GM18502 (cell line): ENCODE results near the gene OMG.
"Not testable (repeated sequence)": the region's sequence is repeated elsewhere in the genome, so short reads cannot be mapped to it uniquely, and the experiment has no call there.

Experiments used
- ATAC-seq: cut with Tn5 transposase; IDR thresholded peaks from one replicate; pipeline ENCODE4 v1.9.1; 2021; ENCODE audit warnings: mild to moderate bottlenecking; ENCODE audit not compliant: unreplicated experiment, poor library complexity

The OMG gene

DNA sequence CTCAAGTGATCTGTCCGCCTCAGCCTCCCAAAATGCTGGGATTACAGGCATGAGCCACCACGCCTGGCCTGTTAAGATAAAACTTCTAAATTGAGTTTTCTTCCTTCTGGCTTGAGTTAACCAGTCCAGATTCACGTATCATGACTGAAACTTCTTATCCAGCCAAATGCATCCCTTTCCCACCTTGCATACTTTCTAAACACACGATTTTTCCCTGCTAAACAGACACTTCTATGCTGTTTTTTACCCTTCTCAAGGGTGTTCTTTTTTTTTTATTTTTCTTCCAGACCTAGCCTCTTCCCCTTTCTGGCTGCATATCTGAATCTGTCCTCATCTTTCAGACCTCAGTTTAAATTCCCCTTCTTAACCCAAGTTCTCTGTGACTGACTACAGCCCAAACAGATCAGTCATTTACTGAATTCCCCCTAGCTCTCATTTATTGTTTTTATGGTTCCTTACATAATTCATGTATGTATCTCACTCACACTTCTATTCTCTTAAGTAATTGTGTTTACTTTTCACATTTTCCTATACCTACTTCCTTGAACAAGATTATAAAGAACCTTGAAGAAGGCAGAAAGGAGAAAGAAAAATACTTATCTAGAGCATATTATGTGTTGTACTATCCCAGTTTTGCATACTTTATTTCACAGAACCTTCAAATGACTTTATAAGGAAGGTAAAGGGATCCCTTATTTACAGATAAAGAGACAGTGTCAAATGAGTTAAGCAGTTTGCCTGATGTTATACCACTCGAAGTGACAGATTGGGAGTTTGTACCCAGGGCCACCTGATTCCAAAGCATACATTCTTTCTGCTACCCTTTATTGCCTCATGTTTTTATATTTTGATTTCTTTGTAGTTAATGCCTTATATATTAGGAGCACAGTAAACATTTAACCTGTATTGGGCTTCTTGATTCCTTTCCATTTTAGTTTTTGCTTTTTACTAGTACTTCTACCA is 11.6 kb upstream of the OMG start:
- no peak for ATAC-seq

- no peak for ATAC-seq
Measured at GRCh38 chr17:31307640-31308039, 10.6 kb upstream of the OMG start.

GRCh38 chr17:31299624-31300023 is 2.6 kb upstream of the OMG start:
- no peak for ATAC-seq

GRCh38 chr17:31296142-31296541 is 897 bp downstream of the OMG start:
- ATAC-seq: no peak

GRCh38 chr17:31295489-31295871 is 1.6 kb downstream of the OMG start:
- no peak for ATAC-seq

GRCh38 chr17:31294820-31295488 is 2.1 kb downstream of the OMG start:
- ATAC-seq: no peak

- ATAC-seq: no peak
Measured at GRCh38 chr17:31294231-31294630, 2.8 kb downstream of the OMG start.

- no peak for ATAC-seq
Measured at GRCh38 chr17:31293581-31293980, 3.5 kb downstream of the OMG start.

DNA sequence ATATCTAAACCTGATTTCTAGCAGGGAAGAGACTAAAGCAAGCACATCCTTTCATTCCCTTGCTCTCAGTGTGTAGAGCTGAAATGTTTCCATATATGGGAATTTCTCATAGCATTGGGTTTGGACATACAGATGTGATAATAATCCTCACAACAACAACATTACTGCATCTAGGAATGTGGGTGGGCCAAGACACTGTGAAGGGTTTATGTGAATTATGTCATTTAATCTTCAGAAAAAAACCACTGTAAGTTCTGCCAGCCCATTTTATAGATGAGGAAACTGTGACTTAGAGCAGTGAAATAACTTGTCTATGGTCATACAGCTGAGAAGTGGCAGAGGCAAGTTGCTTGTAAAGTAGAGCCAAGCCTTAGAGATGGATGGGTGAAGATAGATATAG is 5.2 kb downstream of the OMG start:
- ATAC-seq: no peak

DNA sequence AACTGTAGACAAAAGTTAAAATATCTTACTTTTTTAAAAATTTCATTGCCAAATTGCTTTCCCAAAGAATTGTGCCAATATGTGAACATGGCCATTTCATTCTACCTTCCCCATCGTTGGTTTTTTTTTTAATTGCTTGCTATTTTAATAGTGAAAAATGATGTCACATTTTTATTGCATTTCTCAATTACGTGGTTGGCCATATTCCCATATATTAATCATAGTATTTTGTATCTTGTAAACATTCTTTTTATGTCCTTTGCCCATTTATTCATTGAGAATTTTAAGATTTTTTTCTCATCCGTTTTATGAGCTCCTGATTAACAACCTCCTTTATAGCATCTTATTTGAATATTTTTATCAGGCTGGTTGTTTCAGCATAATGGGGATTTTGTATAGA is 7.2 kb downstream of the OMG start:
- ATAC-seq: no peak

DNA sequence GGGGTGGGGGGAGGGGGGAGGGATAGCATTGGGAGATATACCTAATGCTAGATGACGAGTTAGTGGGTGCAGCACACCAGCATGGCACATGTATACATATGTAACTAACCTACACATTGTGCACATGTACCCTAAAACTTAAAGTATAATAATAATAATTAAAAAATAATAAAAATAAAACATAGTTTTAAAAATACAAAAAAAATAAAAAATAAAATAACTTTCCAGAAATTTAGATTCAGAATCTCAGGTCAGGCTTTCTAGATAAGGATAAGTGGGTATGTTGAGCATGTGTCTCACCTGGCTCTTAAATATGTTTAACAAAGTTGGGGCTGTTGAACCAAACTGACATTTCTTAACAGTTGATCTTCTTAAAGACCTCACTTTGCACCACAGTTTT is 9.1 kb downstream of the OMG start:
- ATAC-seq: not testable (repeated sequence)

GRCh38 chr17:31286587-31286986 is 10.5 kb downstream of the OMG start:
- no peak for ATAC-seq

- ATAC-seq: no peak
Measured at GRCh38 chr17:31283841-31284240, 13.2 kb downstream of the OMG start.

DNA sequence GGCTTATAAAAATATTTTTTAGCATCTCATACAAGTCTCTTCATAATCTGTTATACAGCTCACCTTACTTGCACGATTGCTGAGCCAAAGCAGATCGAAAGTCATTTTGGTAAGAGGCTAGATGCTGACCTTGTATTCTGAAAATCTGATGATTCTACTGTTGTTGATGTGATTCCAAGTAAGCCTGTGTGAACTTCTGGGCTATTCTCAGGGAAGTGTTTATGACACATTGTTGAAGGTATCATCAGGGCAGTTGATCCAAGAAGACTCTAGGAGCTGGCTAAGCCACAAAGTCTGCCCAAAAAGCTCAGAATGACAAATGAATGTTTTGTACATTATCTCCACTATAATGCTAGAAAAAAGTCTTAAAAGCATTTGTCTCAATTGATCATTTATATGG is 16.0 kb downstream of the OMG start:
- ATAC-seq: no peak

GRCh38 chr17:31279401-31279800 is 17.6 kb downstream of the OMG start:
- no peak for ATAC-seq

DNA sequence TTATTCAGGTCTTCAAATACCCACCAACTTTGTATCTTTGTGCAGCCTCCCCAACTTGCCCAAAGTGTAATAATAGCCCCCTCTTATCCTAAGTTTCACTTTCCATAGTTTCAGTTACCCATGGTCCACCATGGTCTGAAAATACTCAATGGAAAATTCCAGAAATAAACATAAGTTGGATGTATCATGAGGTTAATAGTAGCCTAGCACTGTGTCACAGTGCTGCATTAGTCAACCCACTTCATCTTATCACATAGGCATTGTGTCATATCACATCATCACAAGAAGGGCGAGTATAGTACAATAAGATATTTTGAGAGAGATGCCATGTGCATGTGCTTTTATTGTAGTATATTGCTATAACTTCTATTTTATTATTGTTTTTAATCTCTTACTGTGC is 21.9 kb downstream of the OMG start:
- no peak for ATAC-seq

GRCh38 chr17:31274252-31274651 is 22.8 kb downstream of the OMG start:
- ATAC-seq: no peak

DNA sequence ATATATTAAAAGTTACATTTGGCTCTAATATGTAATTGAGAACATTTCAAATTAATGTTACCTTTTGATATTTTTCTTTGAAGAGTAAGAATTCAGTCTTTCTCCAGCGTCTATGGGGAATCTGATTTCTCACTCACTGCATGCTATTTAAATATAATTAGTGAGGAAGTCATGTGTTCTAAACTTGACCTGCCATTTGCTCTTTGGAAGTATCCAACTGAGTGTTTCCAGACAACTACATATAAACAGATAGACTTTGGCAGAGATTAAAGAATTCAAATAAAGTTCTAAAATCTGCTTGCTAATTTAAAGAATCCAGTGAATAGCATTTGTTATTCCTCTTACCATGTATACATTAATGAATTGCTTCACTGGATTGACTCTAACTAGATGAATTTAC is 23.5 kb downstream of the OMG start:
- ATAC-seq: no peak

DNA sequence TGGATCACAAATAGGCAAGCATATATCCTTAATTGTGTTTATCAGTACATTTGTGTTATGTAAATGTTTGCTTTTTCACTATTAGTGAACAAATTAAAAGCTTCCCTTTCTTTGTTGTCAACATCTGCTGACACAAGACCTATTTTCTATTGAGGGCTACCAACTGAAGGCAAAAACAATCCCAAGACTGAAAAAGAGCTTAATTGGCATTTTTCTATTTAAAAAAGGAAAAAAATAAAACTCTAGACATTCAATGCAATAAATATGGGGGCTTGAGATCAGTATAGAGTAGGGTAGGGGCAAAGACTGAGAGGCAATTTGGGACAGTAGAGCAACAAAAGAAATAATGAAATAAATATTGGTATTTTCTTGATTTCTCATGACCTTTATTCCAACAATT is 24.2 kb downstream of the OMG start:
- ATAC-seq: no peak

DNA sequence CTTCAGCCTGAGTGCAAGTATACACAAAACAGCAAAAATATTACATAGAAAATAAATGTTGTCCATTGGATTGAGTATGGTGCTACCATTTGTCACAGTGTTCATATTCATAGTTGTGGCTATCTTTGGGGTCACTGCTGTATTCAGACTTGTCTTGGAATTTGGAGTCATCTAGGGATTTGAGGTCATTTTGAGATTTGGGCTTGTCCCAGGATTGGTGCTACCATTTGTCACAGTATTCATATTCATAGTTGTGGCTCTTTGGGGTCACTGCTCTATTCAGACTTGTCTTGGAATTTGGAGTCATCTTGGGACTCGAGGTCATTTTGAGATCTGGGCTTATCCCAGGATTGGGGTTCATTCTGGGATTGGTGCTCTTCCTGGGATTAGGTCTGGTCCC is 24.8 kb downstream of the OMG start:
- ATAC-seq: no peak

GRCh38 chr17:31269578-31269983 is 27.5 kb downstream of the OMG start:
- no peak for ATAC-seq
